ENCODE data around the gene EPS8L2.

Gene EPS8L2

DNA sequence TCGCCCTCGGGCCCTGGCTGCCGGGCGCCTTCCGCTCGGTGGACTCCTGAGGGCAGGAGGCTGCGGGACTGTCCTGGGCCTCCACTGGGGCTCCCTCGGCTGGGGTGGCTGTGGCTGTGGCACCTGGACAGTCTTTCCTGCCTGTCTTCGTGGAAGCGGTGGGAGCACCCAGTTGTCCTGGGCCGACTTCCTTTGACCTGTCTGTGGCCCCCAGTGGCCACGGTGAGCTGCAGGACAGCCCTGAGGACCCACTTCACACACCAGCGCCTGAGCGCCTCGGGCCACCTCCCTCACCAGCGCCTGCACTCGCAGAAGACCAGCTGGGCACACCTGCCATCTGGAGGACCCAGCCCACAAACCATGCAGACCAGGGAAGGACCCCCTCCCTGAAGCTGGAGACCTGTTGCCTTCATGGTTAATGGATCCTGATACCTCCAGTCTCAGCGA is 1.8 kb upstream of the EPS8L2 start:
- no peak for DNase-seq (ENCODE audit: extremely low read depth, low read depth)
- TF ChIP-seq, protein P1, sequence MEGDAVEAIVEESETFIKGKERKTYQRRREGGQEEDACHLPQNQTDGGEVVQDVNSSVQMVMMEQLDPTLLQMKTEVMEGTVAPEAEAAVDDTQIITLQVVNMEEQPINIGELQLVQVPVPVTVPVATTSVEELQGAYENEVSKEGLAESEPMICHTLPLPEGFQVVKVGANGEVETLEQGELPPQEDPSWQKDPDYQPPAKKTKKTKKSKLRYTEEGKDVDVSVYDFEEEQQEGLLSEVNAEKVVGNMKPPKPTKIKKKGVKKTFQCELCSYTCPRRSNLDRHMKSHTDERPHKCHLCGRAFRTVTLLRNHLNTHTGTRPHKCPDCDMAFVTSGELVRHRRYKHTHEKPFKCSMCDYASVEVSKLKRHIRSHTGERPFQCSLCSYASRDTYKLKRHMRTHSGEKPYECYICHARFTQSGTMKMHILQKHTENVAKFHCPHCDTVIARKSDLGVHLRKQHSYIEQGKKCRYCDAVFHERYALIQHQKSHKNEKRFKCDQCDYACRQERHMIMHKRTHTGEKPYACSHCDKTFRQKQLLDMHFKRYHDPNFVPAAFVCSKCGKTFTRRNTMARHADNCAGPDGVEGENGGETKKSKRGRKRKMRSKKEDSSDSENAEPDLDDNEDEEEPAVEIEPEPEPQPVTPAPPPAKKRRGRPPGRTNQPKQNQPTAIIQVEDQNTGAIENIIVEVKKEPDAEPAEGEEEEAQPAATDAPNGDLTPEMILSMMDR (IDR thresholded peaks at IDR 0.05; ENCODE audit: low read depth, low read length, missing control alignments): no peak
- H3K4me3 ChIP-seq (replicated peaks; ENCODE audit: low read depth, low read length): no peak overlapping the region

DNA sequence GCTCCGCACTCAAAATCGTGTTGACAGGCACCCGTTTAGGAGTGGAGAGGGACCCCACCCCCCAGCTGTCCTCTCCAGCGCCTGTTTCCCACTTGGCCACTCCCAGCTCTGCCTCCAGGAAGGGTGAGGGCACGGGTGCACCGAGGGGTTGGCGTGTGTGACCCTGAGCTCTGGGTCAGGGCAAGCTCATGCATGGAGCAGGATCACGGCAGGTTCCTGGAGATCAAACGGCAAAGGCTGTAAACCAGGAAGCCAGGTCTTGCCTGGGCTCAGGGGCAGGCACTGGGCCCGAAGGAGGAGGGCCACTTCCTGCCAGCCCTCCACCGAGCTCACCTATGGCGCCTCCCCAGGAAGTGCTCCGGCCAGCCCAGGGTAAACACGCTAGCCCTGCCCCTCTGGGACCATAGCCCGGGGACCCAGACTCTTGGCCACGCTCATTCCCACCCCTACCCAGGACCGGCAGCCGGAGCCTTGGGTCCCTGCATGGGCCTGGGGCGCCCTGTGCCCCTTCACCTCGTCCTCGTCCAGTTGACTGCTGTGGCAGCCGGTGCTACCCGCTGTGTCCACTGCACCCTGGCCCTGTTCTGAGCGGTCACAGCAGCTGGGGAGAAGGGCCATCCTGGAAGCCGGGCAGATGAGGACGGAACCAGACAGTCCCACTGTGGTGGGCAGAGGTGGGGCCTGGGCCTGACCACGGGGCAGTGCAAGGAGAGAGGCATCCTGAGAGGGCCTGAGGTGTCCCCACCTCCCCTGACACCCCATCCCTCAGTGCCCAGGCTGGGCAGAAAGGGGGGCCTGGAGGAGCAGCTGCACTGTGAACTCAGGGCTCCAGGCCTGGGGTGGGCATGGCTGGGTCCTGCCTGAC is 1.0 kb upstream of the EPS8L2 start:
- TF ChIP-seq, protein P1 (IDR thresholded peaks at IDR 0.05; ENCODE audit: low read depth, low read length, missing control alignments): no peak
- DNase-seq (ENCODE audit: extremely low read depth, low read depth): no peak
- H3K4me3 ChIP-seq (replicated peaks; ENCODE audit: low read depth, low read length): peak overlapping the region; percentile 56

DNA sequence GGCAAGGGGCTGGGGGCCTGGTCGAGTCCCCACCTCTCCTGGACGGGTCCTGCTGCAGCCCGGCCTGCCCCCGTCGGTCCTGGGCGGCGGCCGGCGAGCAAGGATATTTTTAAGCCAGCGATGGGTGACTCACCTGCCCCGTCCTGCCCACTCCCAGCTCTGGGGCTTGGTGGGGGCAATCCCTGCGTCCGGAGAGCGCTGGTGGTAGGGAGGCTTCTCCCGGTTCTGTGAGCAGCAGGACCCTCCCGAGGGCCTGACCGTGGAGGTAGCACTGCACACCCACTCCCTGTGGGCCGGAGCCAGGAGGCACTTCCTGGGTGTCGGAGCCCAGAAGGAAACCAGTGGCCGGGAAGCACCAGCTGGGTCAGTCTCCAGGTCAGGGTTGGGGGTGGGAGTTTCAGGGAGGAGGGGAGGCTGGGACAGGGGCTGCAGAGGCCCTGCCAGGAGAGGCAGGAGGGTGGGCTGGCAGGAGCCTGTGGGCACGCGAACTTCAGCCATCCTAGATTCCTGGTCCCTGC is 467 bp downstream of the EPS8L2 start:
- TF ChIP-seq, protein P1 (IDR thresholded peaks at IDR 0.05; ENCODE audit: low read depth, low read length, missing control alignments): no peak
- peak overlapping the region; percentile 56 for H3K4me3 ChIP-seq (replicated peaks; ENCODE audit: low read depth, low read length)
- DNase-seq (ENCODE audit: extremely low read depth, low read depth): no peak

DNA sequence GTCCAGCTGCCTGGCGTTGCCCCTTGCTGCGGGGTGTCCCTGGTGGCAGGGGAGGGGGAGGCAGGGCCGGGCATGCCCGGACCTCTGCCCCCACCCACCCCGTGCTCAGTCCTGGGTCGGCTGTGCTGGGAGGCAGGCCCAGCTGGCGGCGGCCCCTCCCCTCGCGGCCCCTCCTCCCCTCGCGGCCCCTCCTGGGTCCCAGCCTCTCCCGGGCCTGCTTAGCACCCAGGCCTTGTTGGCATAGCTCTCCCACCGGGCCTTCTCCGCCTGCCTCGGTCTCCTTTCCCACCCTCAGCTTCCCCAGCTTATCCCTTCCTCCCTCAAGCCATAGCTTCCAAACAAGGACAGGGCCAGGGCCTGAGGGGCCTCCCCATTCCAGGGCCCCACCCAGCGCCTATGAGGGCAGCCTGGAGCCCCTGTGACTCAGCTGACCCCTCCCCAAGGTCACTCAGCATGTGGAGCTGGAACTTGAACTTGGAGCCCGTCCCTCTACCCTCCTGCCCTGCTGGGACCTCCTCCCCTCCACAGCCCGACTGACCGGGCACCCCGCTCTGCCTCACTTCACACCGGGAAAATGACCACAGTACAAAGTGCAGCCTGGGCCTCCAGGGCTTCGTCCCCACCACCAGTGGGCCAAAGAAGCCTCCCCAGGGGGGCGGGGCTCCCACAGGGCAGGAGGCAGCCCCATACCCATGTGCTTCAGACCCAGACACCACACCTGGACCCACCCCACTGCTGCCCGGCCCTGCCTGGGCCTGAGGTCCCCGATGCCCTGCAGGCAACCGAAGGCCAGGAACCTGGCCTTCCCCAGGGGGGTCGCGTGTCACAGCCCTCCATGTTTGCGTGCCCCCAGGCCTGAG is 1.2 kb downstream of the EPS8L2 start:
- peak overlapping the region; percentile 56 for H3K4me3 ChIP-seq (replicated peaks; ENCODE audit: low read depth, low read length)
- no peak for DNase-seq (ENCODE audit: extremely low read depth, low read depth)
- TF ChIP-seq, protein P1 (IDR thresholded peaks at IDR 0.05; ENCODE audit: low read depth, low read length, missing control alignments): peak; percentile 13

DNA sequence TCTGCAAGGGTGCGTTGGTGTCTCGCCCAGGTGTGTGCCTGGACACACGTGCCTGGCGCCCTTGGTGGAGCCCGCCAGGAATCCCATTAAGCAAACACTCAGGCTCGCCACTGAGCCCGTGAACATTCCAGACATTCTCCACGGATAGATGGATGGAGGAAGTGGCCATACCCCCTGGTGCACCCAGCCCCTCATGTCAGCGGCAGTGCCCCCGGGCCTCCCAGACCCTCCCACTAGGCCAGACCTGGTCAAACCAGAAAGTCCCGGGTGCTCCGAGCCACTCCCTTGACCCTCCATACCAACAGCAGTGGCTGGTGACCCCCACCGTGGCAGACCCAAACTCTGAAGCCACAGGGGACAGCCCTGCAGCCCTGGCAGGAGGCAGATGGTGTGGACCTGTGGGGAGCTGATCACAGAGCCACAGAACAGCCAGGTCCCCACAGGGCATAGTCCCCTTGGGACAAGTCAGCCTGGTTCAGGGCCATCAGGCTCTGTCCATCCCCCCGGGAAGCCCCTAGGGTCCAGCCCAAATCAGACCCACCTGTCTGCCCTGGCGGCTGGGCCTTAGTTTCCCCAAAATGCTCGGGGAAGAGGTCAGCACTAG is 1.9 kb downstream of the EPS8L2 start:
- TF ChIP-seq, protein P1 (IDR thresholded peaks at IDR 0.05; ENCODE audit: low read depth, low read length, missing control alignments): no peak

DNA sequence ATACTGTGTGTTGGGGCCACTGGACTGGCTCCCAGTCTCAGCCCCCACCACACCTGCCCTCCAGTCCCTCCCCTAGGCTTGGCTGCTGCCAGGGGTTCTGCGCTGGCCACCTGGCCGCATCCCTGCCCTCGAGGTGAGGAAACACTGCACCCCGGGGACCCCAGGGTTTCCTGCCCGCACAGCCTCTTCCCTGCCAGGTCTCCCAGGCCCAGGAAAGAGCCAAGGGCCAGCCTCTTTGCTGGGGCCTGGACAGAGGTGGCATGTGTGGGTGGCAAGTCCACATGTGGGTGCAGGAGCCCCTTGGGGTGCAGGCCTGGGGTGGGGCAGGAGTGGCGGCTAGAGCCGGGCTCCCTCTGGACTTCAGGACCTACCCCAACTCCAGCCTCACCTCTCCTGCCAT is 2.5 kb downstream of the EPS8L2 start:
- TF ChIP-seq, protein P1 (IDR thresholded peaks at IDR 0.05; ENCODE audit: low read depth, low read length, missing control alignments): no peak
- DNase-seq (ENCODE audit: extremely low read depth, low read depth): no peak
- no peak overlapping the region for H3K4me3 ChIP-seq (replicated peaks; ENCODE audit: low read depth, low read length)

More for the DNA sequence above, 1.9 kb downstream of the EPS8L2 start:
- no peak for DNase-seq (ENCODE audit: extremely low read depth, low read depth)
- H3K4me3 ChIP-seq (replicated peaks; ENCODE audit: low read depth, low read length): no peak overlapping the region

Data from HFF-Myc (cell line).